Lung (tissue), 12 donors: Measurements from ENCODE around the gene DLG1. TPM values are rescaled to one million over a fixed set of nuclear protein-coding genes. Genes with fewer than 3 reads are reported as not detected.

Source experiments
- ATAC-seq: fragments of 200-7000 bp; cut with Tn5 transposase; one replicate; pipeline ENCODE4 v1.9.1; 2020; ENCODE audit warnings: moderate number of reproducible peaks; ENCODE audit not compliant: insufficient read depth, low FRiP score
- DNase-seq, 3 donors: peaks; one replicate each; pipeline ENCODE4 v3.0.0-alpha.2; 2013 to 2017
- H3K27ac ChIP-seq, 2 donors: one replicate each; pipeline ENCODE4 v1.5.1; 2013; ENCODE audit warnings: mild to moderate bottlenecking in 2 of 2, moderate library complexity in 2 of 2, control low read depth in 1 of 2, inconsistent platforms in 1 of 2, low read depth in 1 of 2, low read length in 1 of 2
- H3K27me3 ChIP-seq, 3 donors: one replicate each; pipeline ENCODE4 v1.5.1; 2013; ENCODE audit warnings: low read length in 2 of 3; ENCODE audit not compliant: control insufficient read depth in 3 of 3, insufficient read depth in 3 of 3
- H3K36me3 ChIP-seq, 4 donors: one replicate each; pipeline ENCODE4 v1.5.1; 2013; ENCODE audit warnings: low read length in 4 of 4, mild to moderate bottlenecking in 1 of 4, moderate library complexity in 1 of 4; ENCODE audit not compliant: control insufficient read depth in 4 of 4, insufficient read depth in 4 of 4
- H3K4me1 ChIP-seq, 5 donors: one replicate each; pipeline ENCODE4 v1.5.1; 2013; ENCODE audit warnings: low read length in 5 of 5, mild to moderate bottlenecking in 2 of 5, moderate library complexity in 1 of 5; ENCODE audit not compliant: control insufficient read depth in 5 of 5, insufficient read depth in 5 of 5
- H3K4me3 ChIP-seq: one replicate; pipeline ENCODE4 v1.5.1; 2013; ENCODE audit warnings: mild to moderate bottlenecking, control low read depth, moderate library complexity
- H3K9ac ChIP-seq, 2 donors: one replicate each; pipeline ENCODE4 v1.5.1; 2013; ENCODE audit warnings: low read length in 2 of 2, control low read depth in 1 of 2; ENCODE audit not compliant: insufficient read depth in 1 of 2
- H3K9me3 ChIP-seq, 4 donors: one replicate each; pipeline ENCODE4 v1.5.1; 2013; ENCODE audit warnings: low read length in 3 of 4, mild to moderate bottlenecking in 1 of 4, moderate library complexity in 1 of 4; ENCODE audit not compliant: control insufficient read depth in 4 of 4, insufficient read depth in 3 of 4
- WGBS, 2 donors: extraction: QIAGEN DNeasy Blood & Tissue Kit; methylation state at CpG; one replicate each; pipeline ENCODE4 v1.1.7; 2013; 5-methylcytosine and 5-hydroxymethylcytosine counted together
- polyA plus RNA-seq, 2 donors: library from polyadenylated mRNA; stranded (reverse); fragments of 200-250 nt; gene quantifications; one replicate each; pipeline ENCODE4 v1.2.1, GENCODE V29; 2013
- total RNA-seq, 2 donors: library from RNA; depleted of rRNA in 1 of 2; stranded (reverse); fragments of >200 nt in 1 of 2; gene quantifications; one replicate each; pipeline ENCODE4 v1.2.1, GENCODE V29; 2014 to 2021
- TF ChIP-seq, protein P1 (sequence below): IDR thresholded peaks from 2 replicates; pipeline ENCODE4 v1.5.1; 2012; ENCODE audit warnings: mild to moderate bottlenecking; ENCODE audit errors: control extremely low read depth, extremely low read depth
- donor health status: control.
- donor health status: control.
- donor health status: Bipolar disorder and iron deficiency.
- donor health status: healthy.
- donor health status: DM: yes; HTN: yes; CAD: no.

DLG1 gene
- total and polyA plus RNA-seq, 4 donors = 16.0 to 114 (median 45.7) TPM

DNA sequence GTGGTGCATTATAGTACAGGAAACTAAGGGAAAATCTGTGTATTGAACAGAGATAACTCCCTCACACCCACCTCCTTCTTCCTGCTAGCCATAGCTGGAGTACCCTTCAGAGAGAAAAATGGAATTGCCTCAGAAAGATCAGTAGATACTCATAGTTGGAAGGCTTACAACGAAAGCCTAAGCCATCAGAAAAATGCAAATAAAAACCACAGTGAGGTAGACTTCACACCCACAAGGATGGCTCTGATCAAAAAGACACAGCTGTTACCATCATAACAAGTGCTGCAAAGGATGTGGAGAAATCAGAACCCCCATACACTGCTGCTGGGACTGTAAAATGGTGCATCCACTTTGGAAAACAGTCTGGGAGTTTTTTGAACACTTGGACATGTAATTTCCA, 7.4 kb upstream of the DLG1 start:
- DNase-seq (no peak), ATAC-seq (no peak)
- Histone ChIP-seq H3K9ac (no peak overlapping the region), H3K9me3 (no peaks in the 10 kb centered on the region), H3K27me3 (no peaks in the 10 kb centered on the region), H3K4me3 (no peak overlapping the region), H3K4me1 (peaks cover 0 to 14% (median 10%) of the 10 kb centered on the region in 5 donors), H3K36me3 (no peaks in the 10 kb centered on the region), H3K27ac (no peak overlapping the region)
- WGBS, 2 donors = 34 to 60% methylated on average over 1 of the region's 1 CpG
- TF ChIP-seq, protein P1, sequence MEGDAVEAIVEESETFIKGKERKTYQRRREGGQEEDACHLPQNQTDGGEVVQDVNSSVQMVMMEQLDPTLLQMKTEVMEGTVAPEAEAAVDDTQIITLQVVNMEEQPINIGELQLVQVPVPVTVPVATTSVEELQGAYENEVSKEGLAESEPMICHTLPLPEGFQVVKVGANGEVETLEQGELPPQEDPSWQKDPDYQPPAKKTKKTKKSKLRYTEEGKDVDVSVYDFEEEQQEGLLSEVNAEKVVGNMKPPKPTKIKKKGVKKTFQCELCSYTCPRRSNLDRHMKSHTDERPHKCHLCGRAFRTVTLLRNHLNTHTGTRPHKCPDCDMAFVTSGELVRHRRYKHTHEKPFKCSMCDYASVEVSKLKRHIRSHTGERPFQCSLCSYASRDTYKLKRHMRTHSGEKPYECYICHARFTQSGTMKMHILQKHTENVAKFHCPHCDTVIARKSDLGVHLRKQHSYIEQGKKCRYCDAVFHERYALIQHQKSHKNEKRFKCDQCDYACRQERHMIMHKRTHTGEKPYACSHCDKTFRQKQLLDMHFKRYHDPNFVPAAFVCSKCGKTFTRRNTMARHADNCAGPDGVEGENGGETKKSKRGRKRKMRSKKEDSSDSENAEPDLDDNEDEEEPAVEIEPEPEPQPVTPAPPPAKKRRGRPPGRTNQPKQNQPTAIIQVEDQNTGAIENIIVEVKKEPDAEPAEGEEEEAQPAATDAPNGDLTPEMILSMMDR = no peak

DNA sequence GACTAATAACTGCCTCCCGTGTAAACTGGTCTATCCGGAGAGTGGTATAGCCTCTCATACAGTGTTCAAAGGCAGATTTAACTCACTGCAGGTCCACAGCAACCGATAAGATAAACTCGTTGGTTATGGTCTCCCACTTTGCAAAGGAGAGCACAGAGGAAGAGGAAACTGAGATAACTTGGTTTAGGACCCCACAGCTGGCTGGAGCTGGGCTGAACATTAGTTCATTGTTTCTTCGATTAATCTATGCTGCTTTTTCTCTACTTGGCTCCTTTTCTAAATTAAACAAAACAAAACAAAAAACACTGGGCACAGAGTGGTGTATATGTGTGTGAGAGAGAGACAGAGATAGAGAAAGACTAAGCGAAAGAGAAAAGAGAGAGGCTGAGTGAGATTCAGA, 5.0 kb upstream of the DLG1 start:
- Histone ChIP-seq H3K27ac (no peak overlapping the region), H3K9me3 (no peaks in the 10 kb centered on the region), H3K4me1 (peaks cover 0 to 8% (median 2%) of the 10 kb centered on the region in 5 donors), H3K27me3 (no peaks in the 10 kb centered on the region), H3K4me3 (no peak overlapping the region), H3K9ac (no peak overlapping the region), H3K36me3 (no peaks in the 10 kb centered on the region)
- no peak for ATAC-seq
- TF ChIP-seq, protein P1 = no peak
- no peak for DNase-seq
- 79 to 90% methylated on average over 6 of the region's 6 CpGs for WGBS, 2 donors

DNA sequence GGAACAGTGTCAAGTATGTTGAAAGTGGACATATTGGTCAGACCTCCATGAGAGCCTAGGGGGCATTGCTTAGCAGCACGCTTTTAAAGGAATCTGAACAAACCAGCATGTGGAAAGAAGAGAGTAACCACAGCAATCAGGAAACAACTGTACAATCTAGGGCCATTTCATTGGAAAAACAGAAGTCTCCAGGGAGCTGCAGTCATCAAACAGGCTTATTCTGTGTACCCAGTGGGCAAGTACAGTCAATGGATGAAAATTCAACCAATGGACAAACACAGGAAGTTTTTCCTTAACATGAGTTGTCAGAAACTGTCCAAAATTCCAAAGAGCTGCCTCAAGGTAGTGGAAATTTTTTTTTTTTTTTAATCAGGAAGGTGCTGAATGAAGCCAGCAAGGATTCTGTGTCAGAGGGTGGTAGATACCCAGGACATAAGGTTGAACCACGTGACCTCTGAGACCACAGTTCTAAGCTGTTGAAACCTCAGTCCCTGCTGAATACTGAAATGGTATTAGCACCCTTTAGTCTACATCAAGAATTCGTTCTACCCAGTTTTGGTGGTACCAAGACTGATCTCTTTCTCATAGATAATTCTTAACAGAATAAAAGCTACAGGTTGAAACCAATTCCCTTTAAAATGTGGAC, 4.4 kb upstream of the DLG1 start:
- DNase-seq (no peak), ATAC-seq (no peak)
- TF ChIP-seq, protein P1 = no peak
- H3K36me3 ChIP-seq = no peaks in the 10 kb centered on the region
- H3K27me3 ChIP-seq = no peaks in the 10 kb centered on the region
- H3K4me3 ChIP-seq = no peak overlapping the region
- WGBS, 2 donors = 66 to 78% methylated on average over 3 of the region's 3 CpGs
- no peak overlapping the region for H3K9ac ChIP-seq
- H3K27ac ChIP-seq = no peak overlapping the region
- H3K4me1 ChIP-seq = peaks cover 0 to 8% (median 0%) of the 10 kb centered on the region in 5 donors
- no peaks in the 10 kb centered on the region for H3K9me3 ChIP-seq

DNA sequence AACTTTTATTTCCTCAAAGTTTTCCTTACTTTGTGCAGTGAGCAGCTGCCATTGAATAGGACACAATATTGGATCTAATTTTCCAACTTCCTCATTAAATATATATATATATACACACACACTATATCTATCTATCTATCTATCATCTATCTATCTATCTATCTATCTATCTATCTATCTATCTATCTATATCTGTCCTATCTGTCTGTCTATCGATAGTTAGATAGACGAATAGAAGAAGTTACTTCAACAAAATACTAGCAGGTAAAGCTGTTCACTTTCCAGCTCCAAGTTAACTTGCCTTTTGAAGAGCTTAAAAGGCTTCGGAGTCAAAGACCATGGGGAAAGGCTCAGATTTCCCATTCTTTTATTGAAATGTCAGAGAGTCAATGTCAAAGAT, 3.6 kb upstream of the DLG1 start:
- WGBS, 2 donors = 92 to 97% methylated on average over 3 of the region's 3 CpGs
- TF ChIP-seq, protein P1 = no peak
- Histone ChIP-seq H3K36me3 (no peaks in the 10 kb centered on the region), H3K4me3 (no peak overlapping the region), H3K27ac (no peak overlapping the region), H3K27me3 (no peaks in the 10 kb centered on the region), H3K9me3 (no peaks in the 10 kb centered on the region), H3K9ac (no peak overlapping the region), H3K4me1 (peaks cover 0 to 8% (median 0%) of the 10 kb centered on the region in 5 donors)
- ATAC-seq = no peak
- no peak for DNase-seq
